CD4-positive, alpha-beta T cell treated with Interleukin-15 for 4 hours (primary cell): ENCODE measurements around the gene LINC00632.

Source experiments
- DNase-seq: peaks from one replicate; pipeline ENCODE4 v3.0.0-alpha.2; 2020; ENCODE audit warnings: low spot score

Gene LINC00632

GRCh38 chrX:140765043-140765784 lies 55.7 kb downstream of the LINC00632 start:
- DNase-seq = no peak

- DNase-seq = peak; percentile 36
Observed at GRCh38 chrX:140766024-140766611, 56.6 kb downstream of the LINC00632 start.

GRCh38 chrX:140767646-140768045 lies 58.1 kb downstream of the LINC00632 start:
- DNase-seq = no peak

GRCh38 chrX:140775211-140775610 lies 65.7 kb downstream of the LINC00632 start:
- DNase-seq = no peak

GRCh38 chrX:140776320-140776719 lies 66.8 kb downstream of the LINC00632 start:
- no peak for DNase-seq

- no peak for DNase-seq
Observed at GRCh38 chrX:140794642-140795041, 85.1 kb downstream of the LINC00632 start.

DNA sequence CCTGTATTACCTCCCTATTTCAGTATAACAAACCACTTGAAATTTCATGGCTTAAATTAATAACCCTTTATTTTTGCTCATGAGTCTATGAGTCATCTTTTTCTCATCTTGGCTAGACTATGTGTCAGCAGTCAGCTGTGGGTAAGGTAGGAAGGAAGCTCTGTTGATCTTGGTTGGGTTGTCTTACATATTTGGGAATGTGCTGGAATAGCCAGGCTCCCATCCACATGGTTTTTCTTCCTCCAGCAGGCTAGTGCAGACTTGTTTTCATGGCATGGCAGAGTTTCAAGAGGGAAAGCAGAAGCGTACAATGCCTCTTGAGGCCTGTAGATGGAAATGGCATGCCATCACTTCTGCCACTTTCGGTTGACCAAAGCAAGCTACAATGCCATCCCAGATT lies 89.7 kb downstream of the LINC00632 start:
- DNase-seq = no peak

- DNase-seq = no peak
Observed at GRCh38 chrX:140804292-140804691, 94.7 kb downstream of the LINC00632 start.

DNA sequence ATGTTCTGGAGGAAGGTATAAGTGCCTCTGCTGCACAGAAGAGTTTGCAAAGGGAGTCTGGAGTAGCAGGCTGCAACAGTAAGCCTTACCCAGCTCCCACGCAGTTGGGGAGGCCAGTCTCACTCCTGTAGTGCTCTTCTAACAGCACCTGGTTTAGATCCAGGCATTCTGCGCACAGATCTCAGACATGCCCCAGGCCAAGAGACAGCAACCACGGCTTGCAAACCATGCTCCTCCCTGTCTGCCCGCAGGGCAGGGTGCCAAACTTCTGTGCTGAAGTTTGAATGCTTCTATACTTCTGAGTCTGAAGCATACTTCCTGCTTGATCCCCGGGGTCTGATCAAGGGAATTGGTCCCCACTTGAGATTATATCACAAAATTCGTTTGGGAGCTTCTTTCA lies 106.3 kb downstream of the LINC00632 start:
- no peak for DNase-seq

DNA sequence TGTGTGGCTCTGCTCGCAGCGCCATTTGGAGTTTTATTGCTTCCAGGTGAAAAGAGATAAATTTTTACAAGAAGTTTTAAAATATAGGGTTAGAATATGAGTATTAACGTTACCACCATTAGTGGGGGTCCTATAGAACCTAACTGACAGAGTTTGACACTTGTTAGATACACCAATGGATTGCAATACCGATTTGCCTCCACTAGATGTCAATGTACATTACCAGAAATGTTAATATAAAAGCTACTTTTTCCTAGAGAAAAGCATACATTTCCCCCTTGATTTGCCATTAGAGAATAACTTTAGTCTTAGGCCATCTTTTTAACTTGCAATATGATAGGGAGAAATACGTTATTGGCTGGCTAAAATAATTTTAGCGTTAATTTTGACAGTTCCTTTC lies 108.4 kb downstream of the LINC00632 start:
- no peak for DNase-seq

DNA sequence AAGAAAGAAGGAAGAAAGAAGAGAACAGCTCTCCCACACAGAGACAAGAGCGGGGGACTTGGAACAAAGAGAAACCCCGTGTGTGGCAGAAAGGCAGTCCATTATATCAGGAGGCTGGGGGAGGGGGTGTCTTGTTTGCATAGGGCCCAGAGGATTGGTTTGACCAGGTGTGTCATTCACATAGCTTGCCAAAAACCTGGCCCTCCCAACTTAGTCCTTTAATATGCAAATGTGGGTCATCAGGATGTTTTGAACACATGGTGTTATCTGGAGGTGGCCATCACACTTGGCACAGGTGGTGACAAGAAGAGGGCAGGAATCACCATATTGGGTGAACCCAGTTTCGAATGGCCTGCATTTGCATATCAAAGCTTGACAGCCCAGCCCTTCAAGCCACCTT lies 111.7 kb downstream of the LINC00632 start:
- no peak for DNase-seq

DNA sequence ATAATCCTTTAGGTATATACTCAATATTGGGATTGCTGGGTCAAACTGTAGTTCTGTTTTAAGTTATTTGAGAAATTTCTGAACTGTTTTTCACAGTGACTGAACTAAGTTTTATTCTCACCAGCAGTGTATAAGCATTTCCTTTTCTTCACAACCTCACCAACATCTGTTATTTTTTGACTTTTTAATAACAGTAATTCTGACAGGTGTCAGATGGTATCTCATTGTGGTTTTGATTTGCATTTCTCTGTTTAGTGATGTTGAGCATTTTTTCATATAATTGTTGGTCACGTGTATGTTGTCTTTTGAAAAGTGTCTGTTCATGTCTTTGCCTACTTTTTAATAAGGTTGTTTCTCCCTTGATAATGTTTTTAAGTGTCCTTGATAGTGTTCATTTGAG lies 112.6 kb downstream of the LINC00632 start:
- no peak for DNase-seq

DNA sequence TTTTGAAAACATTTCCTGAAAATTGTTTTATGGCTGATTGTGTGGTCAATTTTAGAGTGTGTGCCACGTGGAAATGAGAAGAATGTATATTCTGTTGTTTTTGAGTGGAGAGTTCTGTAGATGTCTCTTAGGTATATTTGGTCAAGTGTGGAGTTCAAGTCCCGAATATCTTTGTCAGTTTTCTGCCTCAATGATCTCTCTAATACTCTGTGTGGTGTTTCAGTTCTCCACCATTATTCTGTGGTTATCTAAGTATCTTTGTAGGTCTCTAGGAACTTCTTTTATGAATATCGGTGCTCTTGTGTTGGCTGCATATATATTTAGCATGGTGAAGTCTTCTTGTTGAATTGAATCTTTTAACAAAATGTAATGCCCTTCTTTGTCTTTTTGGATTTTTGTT lies 113.3 kb downstream of the LINC00632 start:
- DNase-seq = no peak

- DNase-seq = no peak
Observed at GRCh38 chrX:140836874-140837273, 127.3 kb downstream of the LINC00632 start.
